SK-N-MC (cell line): ENCODE measurements around the gene CACNA1S.

ENCODE experiments used
- EZH2 ChIP-seq: fragments of 200-600 bp; sonication (generic); IDR thresholded peaks from one replicate; pipeline ENCODE4 v1.6.1; 2017; ENCODE audit warnings: antibody characterized with exemption
- FOXP2 ChIP-seq: optimal IDR thresholded peaks from 2 replicates; pipeline ENCODE3; 2011; ENCODE audit warnings: mild to moderate bottlenecking, moderate library complexity; ENCODE audit not compliant: insufficient read depth; ENCODE audit errors: extremely low read length, control extremely low read depth
- POLR2AphosphoS5 ChIP-seq: IDR thresholded peaks from 2 replicates; pipeline ENCODE4 v1.6.1; 2012; ENCODE audit warnings: mild to moderate bottlenecking, low read depth, low read length, borderline replicate concordance

DNA sequence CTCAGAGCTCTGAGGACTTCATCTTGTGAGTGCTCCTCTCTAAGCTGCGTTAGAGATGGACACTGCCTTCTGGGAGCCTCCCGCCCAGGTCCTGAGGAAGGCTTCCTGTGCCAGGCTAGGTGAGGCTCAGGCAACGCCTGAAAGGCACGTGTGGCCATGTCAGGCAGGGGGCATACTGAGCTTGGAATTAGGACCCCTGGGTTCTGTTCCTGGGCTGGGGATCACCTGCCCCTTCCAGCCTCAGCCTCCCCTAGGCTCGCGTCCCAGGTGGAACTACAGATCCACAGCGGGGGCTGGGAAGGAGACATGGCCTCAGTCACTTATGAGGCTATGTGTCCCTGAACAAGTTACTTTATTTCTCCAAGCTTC lies 24.8 kb upstream of the CACNA1S start:
- no peak for TF ChIP-seq POLR2AphosphoS5
- no peak for TF ChIP-seq EZH2
- TF ChIP-seq FOXP2, result no peak
